Neural cell (in vitro differentiated cells): ENCODE measurements around the gene CFAP68. TPM values are rescaled to one million over a fixed set of nuclear protein-coding genes. Genes with fewer than 3 reads are reported as not detected.
A peak's percentile ranks its signal among the peaks of the same experiment; 100 is the strongest.

Experiments
- H2AFZ ChIP-seq: fragments of 200-600, 300-800 bp; sonication (generic), shearing (Covaris generic); 2 replicates; pipeline ENCODE4 v1.6.0; 2014; ENCODE audit warnings: low read depth, mild to moderate bottlenecking, antibody characterized with exemption, low read length, moderate library complexity
- H3F3A ChIP-seq: fragments of 200-600 bp; shearing (Covaris generic); 2 replicates; pipeline ENCODE4 v1.6.1; 2016; ENCODE audit warnings: mild to moderate bottlenecking, moderate library complexity, mixed read lengths, antibody characterized with exemption, low read length; ENCODE audit not compliant: insufficient read depth, poor library complexity, severe bottlenecking
- H3K27ac ChIP-seq: fragments of 200-600, 300-800 bp; sonication (generic), shearing (Covaris generic); 2 replicates; pipeline ENCODE4 v1.5.1; 2014; ENCODE audit warnings: mild to moderate bottlenecking, low read length, moderate library complexity
- H3K27me3 ChIP-seq: fragments of 300-800, 200-600 bp; sonication (generic), shearing (Covaris generic); 2 replicates; pipeline ENCODE4 v1.6.0; 2014; ENCODE audit warnings: mild to moderate bottlenecking, low read depth, low read length, moderate library complexity; ENCODE audit not compliant: insufficient read depth
- H3K36me3 ChIP-seq: fragments of 300-800, 200-600 bp; sonication (generic), shearing (Covaris generic); 2 replicates; pipeline ENCODE4 v1.5.1; 2014; ENCODE audit warnings: mild to moderate bottlenecking, antibody characterized with exemption, low read length, moderate library complexity; ENCODE audit not compliant: insufficient read depth
- H3K4me2 ChIP-seq: fragments of 300-800, 200-600 bp; sonication (generic), shearing (Covaris generic); 2 replicates; pipeline ENCODE4 v1.6.0; 2014; ENCODE audit warnings: mild to moderate bottlenecking, low read length
- H3K4me3 ChIP-seq: fragments of 300-800, 200-600 bp; sonication (generic), shearing (Covaris generic); 2 replicates; pipeline ENCODE4 v1.5.1; 2014; ENCODE audit warnings: mild to moderate bottlenecking, low read length, moderate library complexity
- H3K79me2 ChIP-seq: fragments of 200-600 bp; shearing (Covaris generic); replicated peaks from 2 replicates; pipeline ENCODE4 v1.6.0; 2014; ENCODE audit warnings: mild to moderate bottlenecking, low read length, moderate library complexity; ENCODE audit not compliant: insufficient read depth
- H3K9ac ChIP-seq: fragments of 300-800, 200-600 bp; sonication (generic), shearing (Covaris generic); 2 replicates; pipeline ENCODE4 v1.6.1; 2016; ENCODE audit warnings: mild to moderate bottlenecking, low read length, mixed read lengths
- H3K9me2 ChIP-seq: fragments of 200-600 bp; shearing (Covaris generic); 2 replicates; pipeline ENCODE4 v1.6.1; 2016; ENCODE audit warnings: mild to moderate bottlenecking, low read length, mixed read lengths; ENCODE audit not compliant: insufficient read depth
- H3K9me3 ChIP-seq: fragments of 200-600, 300-800 bp; sonication (generic), shearing (Covaris generic); 2 replicates; pipeline ENCODE4 v1.6.1; 2016; ENCODE audit warnings: mild to moderate bottlenecking, mixed run types, low read length, moderate library complexity, mixed read lengths
- H4K20me1 ChIP-seq: fragments of 200-600 bp; shearing (Covaris generic); 2 replicates; pipeline ENCODE4 v1.6.1; 2016; ENCODE audit warnings: mild to moderate bottlenecking, mixed run types; ENCODE audit not compliant: insufficient read depth
- EP300 ChIP-seq: fragments of 450-650 bp; conservative IDR thresholded peaks from 2 replicates; pipeline ENCODE4 v1.6.1; 2014; ENCODE audit warnings: antibody characterized with exemption, mild to moderate bottlenecking, moderate library complexity; ENCODE audit not compliant: poor library complexity, severe bottlenecking
- EZH2 ChIP-seq: fragments of 200-600, 300-800 bp; shearing (Covaris generic), sonication (generic); IDR thresholded peaks from 2 replicates; pipeline ENCODE4 v1.6.1; 2014; ENCODE audit warnings: antibody characterized with exemption, low read length, borderline replicate concordance, mild to moderate bottlenecking; ENCODE audit not compliant: insufficient read depth, poor library complexity, severe bottlenecking
- MXI1 ChIP-seq: fragments of 450-650 bp; conservative IDR thresholded peaks from 2 replicates; pipeline ENCODE4 v1.6.1; 2014; ENCODE audit warnings: antibody characterized with exemption, mild to moderate bottlenecking; ENCODE audit not compliant: poor library complexity, severe bottlenecking
- POLR2AphosphoS5 ChIP-seq: IDR thresholded peaks from 2 replicates; pipeline ENCODE4 v1.6.1; 2012
- RAD21 ChIP-seq: fragments of 450-650 bp; conservative IDR thresholded peaks from 2 replicates; pipeline ENCODE4 v1.6.1; 2014; ENCODE audit warnings: antibody characterized with exemption, mild to moderate bottlenecking, moderate library complexity
- SMC3 ChIP-seq: fragments of 450-650 bp; conservative IDR thresholded peaks from 2 replicates; pipeline ENCODE4 v1.6.1; 2014; ENCODE audit warnings: antibody characterized with exemption, mild to moderate bottlenecking, moderate library complexity; ENCODE audit not compliant: poor library complexity
- TAF1 ChIP-seq: IDR thresholded peaks from 2 replicates; pipeline ENCODE4 v1.6.1; 2012; ENCODE audit warnings: low read depth
- polyA plus RNA-seq: library from polyadenylated mRNA; depleted of rRNA; stranded (reverse); fragments of >200 nt; gene quantifications from 2 replicates; pipeline ENCODE4 v1.2.3, GENCODE V29; 2014
- TF ChIP-seq, protein P1 (sequence below): IDR thresholded peaks from 2 replicates; pipeline ENCODE4 v1.6.1; 2012; ENCODE audit warnings: borderline replicate concordance
- TF ChIP-seq, protein P2 (sequence below): fragments of 450-650 bp; IDR thresholded peaks from 2 replicates; pipeline ENCODE4 v1.5.1; 2014; ENCODE audit warnings: antibody characterized with exemption, mild to moderate bottlenecking, moderate library complexity; ENCODE audit not compliant: poor library complexity, severe bottlenecking

The CFAP68 gene
- polyA plus RNA-seq, 1 donor from 2014 or later: 28.1 TPM

DNA sequence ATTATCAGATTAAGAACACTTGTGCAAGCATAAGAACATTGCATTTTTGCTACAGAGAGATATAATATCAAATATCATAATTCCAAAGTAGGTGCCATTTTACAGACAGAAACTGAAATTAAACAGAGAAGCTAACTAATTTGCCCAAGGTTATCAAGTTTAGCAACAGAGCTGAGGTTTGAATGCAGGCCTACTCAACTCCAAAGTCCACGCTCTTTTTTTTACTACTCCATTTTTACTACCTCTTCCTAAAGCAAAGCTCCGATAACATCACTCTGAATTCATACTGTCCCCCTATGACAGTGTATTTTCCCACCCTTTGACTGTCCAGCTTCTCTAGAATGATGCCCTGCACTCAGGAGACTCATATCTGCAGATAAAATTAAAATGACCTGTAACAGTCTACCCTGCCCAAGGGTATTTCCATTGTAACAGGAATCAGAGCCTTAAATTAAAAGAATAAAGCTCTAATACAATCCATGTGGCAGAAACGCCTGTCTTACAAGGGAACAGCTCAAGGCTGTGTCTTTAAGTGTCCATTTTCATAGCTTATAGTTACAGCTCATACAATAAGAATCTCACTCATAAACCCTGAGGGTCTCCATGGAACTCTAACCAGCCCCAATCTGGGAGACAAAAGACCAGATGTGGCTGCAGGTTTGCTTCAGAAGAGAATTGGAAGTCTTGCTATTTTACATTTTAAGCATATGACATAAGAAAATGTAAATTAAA lies 44.7 kb upstream of the CFAP68 start:
- Histone ChIP-seq H3K4me2 (no peak overlapping the region), H3K36me3 (no peaks in the 10 kb centered on the region), H3F3A (no peaks in the 10 kb centered on the region), H3K27me3 (no peaks in the 10 kb centered on the region), H3K9me2 (no peaks in the 10 kb centered on the region), H3K4me3 (no peak overlapping the region), H3K27ac (peak overlapping the region; percentile 5), H3K9ac (no peak overlapping the region), H3K9me3 (no peaks in the 10 kb centered on the region), H3K79me2 (no peaks in the 10 kb centered on the region), H4K20me1 (no peaks in the 10 kb centered on the region), H2AFZ (no peak overlapping the region)
- TF ChIP-seq RAD21 (no peak), POLR2AphosphoS5 (no peak), SMC3 (no peak), TAF1 (no peak), EZH2 (no peak), EP300 (no peak), MXI1 (no peak)
- TF ChIP-seq, protein P1, sequence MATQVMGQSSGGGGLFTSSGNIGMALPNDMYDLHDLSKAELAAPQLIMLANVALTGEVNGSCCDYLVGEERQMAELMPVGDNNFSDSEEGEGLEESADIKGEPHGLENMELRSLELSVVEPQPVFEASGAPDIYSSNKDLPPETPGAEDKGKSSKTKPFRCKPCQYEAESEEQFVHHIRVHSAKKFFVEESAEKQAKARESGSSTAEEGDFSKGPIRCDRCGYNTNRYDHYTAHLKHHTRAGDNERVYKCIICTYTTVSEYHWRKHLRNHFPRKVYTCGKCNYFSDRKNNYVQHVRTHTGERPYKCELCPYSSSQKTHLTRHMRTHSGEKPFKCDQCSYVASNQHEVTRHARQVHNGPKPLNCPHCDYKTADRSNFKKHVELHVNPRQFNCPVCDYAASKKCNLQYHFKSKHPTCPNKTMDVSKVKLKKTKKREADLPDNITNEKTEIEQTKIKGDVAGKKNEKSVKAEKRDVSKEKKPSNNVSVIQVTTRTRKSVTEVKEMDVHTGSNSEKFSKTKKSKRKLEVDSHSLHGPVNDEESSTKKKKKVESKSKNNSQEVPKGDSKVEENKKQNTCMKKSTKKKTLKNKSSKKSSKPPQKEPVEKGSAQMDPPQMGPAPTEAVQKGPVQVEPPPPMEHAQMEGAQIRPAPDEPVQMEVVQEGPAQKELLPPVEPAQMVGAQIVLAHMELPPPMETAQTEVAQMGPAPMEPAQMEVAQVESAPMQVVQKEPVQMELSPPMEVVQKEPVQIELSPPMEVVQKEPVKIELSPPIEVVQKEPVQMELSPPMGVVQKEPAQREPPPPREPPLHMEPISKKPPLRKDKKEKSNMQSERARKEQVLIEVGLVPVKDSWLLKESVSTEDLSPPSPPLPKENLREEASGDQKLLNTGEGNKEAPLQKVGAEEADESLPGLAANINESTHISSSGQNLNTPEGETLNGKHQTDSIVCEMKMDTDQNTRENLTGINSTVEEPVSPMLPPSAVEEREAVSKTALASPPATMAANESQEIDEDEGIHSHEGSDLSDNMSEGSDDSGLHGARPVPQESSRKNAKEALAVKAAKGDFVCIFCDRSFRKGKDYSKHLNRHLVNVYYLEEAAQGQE: no peak
- TF ChIP-seq, protein P2, sequence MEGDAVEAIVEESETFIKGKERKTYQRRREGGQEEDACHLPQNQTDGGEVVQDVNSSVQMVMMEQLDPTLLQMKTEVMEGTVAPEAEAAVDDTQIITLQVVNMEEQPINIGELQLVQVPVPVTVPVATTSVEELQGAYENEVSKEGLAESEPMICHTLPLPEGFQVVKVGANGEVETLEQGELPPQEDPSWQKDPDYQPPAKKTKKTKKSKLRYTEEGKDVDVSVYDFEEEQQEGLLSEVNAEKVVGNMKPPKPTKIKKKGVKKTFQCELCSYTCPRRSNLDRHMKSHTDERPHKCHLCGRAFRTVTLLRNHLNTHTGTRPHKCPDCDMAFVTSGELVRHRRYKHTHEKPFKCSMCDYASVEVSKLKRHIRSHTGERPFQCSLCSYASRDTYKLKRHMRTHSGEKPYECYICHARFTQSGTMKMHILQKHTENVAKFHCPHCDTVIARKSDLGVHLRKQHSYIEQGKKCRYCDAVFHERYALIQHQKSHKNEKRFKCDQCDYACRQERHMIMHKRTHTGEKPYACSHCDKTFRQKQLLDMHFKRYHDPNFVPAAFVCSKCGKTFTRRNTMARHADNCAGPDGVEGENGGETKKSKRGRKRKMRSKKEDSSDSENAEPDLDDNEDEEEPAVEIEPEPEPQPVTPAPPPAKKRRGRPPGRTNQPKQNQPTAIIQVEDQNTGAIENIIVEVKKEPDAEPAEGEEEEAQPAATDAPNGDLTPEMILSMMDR: no peak

DNA sequence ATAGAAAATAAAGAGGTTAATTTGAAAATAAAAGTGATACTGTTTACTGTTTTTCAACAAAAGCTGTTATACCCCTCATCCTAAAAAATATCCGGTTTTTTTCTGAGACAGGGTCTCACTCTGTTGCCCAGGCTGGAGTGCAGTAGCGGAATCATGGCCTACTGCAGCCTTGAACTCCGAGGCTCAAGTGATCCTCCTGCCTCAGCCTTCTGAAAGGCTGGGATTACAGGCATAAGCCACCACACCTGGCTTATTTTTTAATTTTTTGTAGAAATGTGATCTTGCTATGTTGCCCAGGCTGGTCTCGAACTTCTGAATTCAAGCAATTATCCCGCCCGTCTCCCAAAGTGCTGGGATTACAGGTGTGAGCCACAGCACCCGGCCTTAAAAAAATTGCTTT lies 43.7 kb upstream of the CFAP68 start:
- H3K27me3 ChIP-seq: no peaks in the 10 kb centered on the region
- H3K4me2 ChIP-seq: no peak overlapping the region
- no peak for TF ChIP-seq RAD21
- TF ChIP-seq POLR2AphosphoS5: no peak
- TF ChIP-seq, protein P1: no peak
- no peak for TF ChIP-seq TAF1
- H3K9me3 ChIP-seq: no peaks in the 10 kb centered on the region
- no peak overlapping the region for H3K27ac ChIP-seq
- H3K36me3 ChIP-seq: no peaks in the 10 kb centered on the region
- H3K79me2 ChIP-seq: no peaks in the 10 kb centered on the region
- no peaks in the 10 kb centered on the region for H3K9me2 ChIP-seq
- H3K9ac ChIP-seq: no peak overlapping the region
- no peak overlapping the region for H3K4me3 ChIP-seq
- no peaks in the 10 kb centered on the region for H4K20me1 ChIP-seq
- H2AFZ ChIP-seq: no peak overlapping the region
- H3F3A ChIP-seq: no peaks in the 10 kb centered on the region
